Measurements from ENCODE around the gene RTEL1.

The RTEL1 gene

GRCh38 chr20:63742381-63743024, 84.4 kb downstream of the RTEL1 start:
- DNase-seq = no peak

DNA sequence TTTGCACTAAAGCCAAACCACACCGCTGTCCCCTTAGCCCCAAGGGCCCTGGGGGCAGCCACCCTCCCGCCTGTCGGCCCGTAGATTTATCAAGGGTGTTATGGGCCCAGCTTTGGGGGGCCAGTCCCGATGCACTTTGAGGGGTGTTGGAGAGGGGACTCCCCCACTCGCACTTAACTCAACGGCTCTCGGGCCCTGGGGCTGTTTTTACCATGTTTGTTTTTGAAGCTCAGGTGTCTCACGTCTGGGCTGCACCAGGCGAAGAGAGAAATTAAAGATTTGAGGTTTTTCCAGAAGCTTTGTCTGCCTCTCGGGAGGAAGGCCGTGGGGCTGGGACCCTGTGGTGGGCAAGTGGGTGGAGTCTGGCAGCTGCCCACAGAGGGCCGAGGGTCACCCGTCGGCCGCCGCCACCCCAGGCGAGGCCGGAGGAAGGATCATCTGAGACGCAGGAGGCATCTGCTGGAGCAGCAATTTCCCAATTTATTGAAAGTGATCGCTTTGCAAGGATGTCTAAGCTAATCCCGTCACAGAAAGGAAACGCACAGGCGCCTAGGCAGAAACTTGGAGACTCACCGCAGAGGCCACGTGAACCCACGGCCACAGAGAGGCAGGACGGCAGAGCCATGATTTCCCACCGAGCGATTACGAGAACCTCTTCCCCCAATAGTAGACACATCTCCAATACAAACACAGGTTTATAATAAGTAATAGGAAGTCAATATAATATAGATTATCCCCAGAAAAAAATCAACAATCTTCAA, 85.3 kb downstream of the RTEL1 start:
- DNase-seq = no peak

GRCh38 chr20:63744158-63744557, 86.0 kb downstream of the RTEL1 start:
- DNase-seq = no peak

DNA sequence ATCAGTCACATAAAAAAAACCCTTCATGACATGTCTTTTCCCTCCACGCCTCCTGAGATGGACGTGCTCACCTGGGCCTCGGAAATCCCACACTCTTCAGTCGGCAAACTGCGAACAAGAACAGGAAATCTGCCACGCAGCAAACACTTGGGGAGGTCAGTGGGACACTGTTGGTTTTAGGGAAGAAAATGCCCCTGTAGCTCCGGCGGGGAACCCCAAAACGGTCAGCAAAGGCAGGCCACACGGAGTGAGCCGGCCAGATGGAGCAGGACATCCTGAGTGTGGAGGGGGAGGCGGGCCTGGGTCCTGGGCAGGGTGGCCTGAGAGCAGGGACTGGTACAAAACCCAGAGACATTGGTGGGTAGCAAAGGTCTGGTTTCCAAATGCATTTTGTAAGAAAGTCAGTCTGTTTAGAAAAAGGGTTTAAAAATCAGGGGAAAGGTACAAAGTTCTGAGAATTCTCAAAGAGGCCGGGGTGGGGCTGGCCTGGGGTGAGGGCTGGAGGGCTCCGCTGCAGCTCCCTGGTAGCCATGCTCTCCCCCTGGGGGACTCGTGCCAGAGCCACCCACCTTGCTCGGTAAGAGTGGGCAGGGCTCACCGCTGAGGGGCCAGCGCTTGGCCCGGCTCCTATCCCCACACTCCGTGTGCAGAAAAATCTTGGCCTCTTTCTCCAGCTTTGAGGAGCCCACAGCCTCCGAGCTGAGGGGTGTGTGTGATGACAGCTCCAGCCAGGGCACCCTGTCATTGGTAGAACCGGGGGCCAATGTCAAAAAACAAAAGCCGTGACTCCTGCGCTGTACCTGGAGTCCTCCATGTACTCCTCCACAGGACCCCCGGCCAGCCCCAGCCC, 86.7 kb downstream of the RTEL1 start:
- DNase-seq = no peak

GRCh38 chr20:63745424-63745805, 87.3 kb downstream of the RTEL1 start:
- DNase-seq = no peak
